IPS-15b (cell line): ENCODE measurements around the gene TTC39B.
"Not testable (repeated sequence)": the region's sequence is repeated elsewhere in the genome, so short reads cannot be mapped to it uniquely, and the experiment has no call there.

Experiments used
- H3K27me3 ChIP-seq: one replicate; pipeline ENCODE4 v1.6.1; 2013; ENCODE audit warnings: low read length; ENCODE audit not compliant: control insufficient read depth, insufficient read depth
- H3K36me3 ChIP-seq: one replicate; pipeline ENCODE4 v1.6.1; 2013; ENCODE audit warnings: low read length; ENCODE audit not compliant: control insufficient read depth, insufficient read depth
- H3K4me1 ChIP-seq: one replicate; pipeline ENCODE4 v1.6.1; 2013; ENCODE audit warnings: mild to moderate bottlenecking, low read length; ENCODE audit not compliant: control insufficient read depth, insufficient read depth
- H3K4me3 ChIP-seq: one replicate; pipeline ENCODE4 v1.5.1; 2013; ENCODE audit warnings: low read depth, low read length
- H3K9ac ChIP-seq: one replicate; pipeline ENCODE4 v1.6.1; 2013; ENCODE audit warnings: low read depth, mild to moderate bottlenecking, low read length
- H3K9me3 ChIP-seq: one replicate; pipeline ENCODE4 v1.6.1; 2013; ENCODE audit warnings: mild to moderate bottlenecking, low read length; ENCODE audit not compliant: control insufficient read depth, insufficient read depth

Gene TTC39B

DNA sequence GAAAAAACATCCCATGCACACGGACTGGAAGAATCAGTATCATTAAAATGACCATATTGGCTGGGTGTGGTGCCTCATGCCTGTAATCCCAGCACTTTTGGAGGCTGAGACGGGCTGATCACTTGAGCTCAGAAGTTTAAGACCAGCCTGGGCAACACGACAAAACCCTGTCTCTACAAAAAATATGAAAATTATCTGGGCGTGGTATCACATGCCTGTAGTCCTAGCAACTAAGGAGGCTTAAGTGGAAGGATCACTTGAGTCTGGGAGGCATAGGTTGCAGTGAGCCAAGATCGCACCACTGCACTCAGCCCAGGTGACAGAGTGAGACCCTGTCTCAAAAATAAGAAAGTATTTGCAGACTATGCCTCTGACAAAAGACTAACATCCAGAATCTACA, 68.4 kb downstream of the TTC39B start:
- H3K4me3 ChIP-seq, result no peak overlapping the region
- no peak overlapping the region for H3K9ac ChIP-seq
- no peaks in the 10 kb centered on the region for H3K36me3 ChIP-seq
- no peaks in the 10 kb centered on the region for H3K4me1 ChIP-seq
- H3K27me3 ChIP-seq, result no peaks in the 10 kb centered on the region
- no peaks in the 10 kb centered on the region for H3K9me3 ChIP-seq

DNA sequence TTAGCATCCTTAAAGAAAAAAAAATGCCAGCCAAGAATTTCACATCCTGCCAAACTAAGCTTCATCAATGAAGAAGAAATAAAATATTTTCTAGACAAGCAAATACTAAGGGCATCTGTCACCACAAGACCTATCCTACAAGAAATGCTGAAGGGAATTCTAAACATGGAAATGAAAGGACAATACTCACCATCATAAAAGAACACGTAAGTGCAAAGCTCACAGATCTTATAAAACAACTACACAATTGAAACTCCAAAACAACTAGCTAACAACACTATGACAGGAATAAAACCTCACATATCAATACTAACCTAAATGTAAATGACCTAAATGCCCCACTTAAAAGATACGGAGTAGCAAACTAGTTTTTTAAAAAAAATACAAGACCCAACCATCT, 71.4 kb downstream of the TTC39B start:
- Histone ChIP-seq H3K9ac (no peak overlapping the region), H3K9me3 (no peaks in the 10 kb centered on the region), H3K4me3 (no peak overlapping the region), H3K27me3 (no peaks in the 10 kb centered on the region), H3K4me1 (peaks cover 3% of the 10 kb centered on the region), H3K36me3 (no peaks in the 10 kb centered on the region)

DNA sequence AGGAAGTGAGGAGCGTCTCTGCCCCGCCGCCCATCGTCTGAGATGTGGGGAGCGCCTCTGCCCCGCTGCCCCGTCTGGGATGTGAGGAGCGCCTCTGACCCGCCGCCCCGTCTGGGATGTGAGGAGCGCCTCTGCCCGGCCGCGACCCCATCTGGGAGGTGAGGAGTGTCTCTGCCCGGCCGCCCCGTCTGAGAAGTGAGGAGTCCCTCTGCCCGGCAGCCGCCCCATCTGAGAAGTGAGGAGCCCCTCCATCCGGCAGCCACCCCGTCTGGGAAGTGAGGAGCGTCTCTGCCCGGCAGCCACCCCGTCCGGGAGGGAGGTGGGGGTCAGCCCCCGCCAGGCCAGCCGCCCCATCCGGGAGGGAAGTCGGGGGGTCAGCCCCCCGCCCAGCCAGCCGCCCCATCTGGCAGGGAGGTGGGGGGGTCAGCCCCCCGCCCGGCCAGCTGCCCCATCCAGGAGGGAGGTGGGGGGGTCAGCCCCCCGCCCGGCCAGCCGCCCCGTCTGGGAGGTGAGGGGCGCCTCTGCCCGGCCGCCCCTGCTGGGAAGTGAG, 73.0 kb downstream of the TTC39B start:
- H3K9me3 ChIP-seq, H3K9ac ChIP-seq, H3K27me3 ChIP-seq, H3K36me3 ChIP-seq, H3K4me3 ChIP-seq, H3K4me1 ChIP-seq: not testable (repeated sequence)

- not testable (repeated sequence) for H3K36me3 ChIP-seq, H3K9ac ChIP-seq, H3K27me3 ChIP-seq, H3K9me3 ChIP-seq, H3K4me3 ChIP-seq, H3K4me1 ChIP-seq
Measured at GRCh38 chr9:15232706-15233280, 74.2 kb downstream of the TTC39B start.

- Histone ChIP-seq H3K27me3 (no peaks in the 10 kb centered on the region), H3K4me3 (no peak overlapping the region), H3K9ac (no peak overlapping the region), H3K36me3 (no peaks in the 10 kb centered on the region), H3K9me3 (no peaks in the 10 kb centered on the region), H3K4me1 (peaks cover 3% of the 10 kb centered on the region)
Measured at GRCh38 chr9:15231788-15232635, 75.0 kb downstream of the TTC39B start.

GRCh38 chr9:15229409-15229808, 77.6 kb downstream of the TTC39B start:
- Histone ChIP-seq H3K36me3 (no peaks in the 10 kb centered on the region), H3K9me3 (no peaks in the 10 kb centered on the region), H3K4me1 (peaks cover 3% of the 10 kb centered on the region), H3K9ac (no peak overlapping the region), H3K4me3 (no peak overlapping the region), H3K27me3 (no peaks in the 10 kb centered on the region)

DNA sequence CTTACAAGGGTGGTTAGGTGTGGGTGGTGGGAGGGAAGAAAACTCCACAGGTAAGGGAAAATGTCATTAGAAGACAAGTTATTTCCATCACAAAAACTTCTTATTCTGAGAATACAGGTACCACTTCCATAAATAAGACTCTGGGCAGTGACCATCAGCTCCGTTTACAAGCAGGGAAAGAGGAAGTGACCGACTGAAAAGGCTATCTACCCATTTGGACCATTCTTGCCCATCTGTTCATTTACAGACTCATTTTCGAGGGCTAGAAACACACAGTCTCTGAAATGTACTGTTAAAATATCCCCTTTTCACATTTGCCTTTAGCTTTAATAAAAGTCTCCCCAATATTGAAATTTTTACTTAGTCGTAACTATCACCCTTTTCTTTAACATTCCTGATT, 79.5 kb downstream of the TTC39B start:
- Histone ChIP-seq H3K9ac (no peak overlapping the region), H3K27me3 (no peaks in the 10 kb centered on the region), H3K9me3 (no peaks in the 10 kb centered on the region), H3K4me3 (no peak overlapping the region), H3K4me1 (peaks cover 3% of the 10 kb centered on the region), H3K36me3 (no peaks in the 10 kb centered on the region)

- Histone ChIP-seq H3K36me3 (no peaks in the 10 kb centered on the region), H3K4me3 (no peak overlapping the region), H3K9me3 (no peaks in the 10 kb centered on the region), H3K4me1 (no peaks in the 10 kb centered on the region), H3K9ac (no peak overlapping the region), H3K27me3 (no peaks in the 10 kb centered on the region)
Measured at GRCh38 chr9:15225564-15226126, 81.4 kb downstream of the TTC39B start.

DNA sequence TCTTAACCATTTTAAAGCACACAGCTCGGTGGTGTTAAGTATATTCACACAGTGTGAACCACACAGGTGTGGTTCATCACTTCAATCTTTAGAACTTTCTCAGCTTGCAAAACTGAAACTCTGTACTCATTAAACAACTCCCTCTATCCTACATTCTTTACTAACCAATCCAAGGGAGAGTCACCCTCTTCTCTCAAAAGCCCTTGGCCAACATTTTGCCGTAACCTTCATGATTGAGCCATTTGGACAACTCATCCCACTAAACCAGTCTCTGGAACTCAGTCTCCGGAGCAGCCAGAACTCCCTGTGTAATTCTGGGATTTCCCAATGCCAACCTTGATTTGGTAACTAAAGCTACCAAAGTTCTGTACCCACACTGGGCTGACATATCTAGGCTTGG, 84.7 kb downstream of the TTC39B start:
- H3K4me3 ChIP-seq, result no peak overlapping the region
- H3K27me3 ChIP-seq, result no peaks in the 10 kb centered on the region
- H3K9ac ChIP-seq, result no peak overlapping the region
- no peaks in the 10 kb centered on the region for H3K9me3 ChIP-seq
- no peaks in the 10 kb centered on the region for H3K36me3 ChIP-seq
- H3K4me1 ChIP-seq, result no peaks in the 10 kb centered on the region

DNA sequence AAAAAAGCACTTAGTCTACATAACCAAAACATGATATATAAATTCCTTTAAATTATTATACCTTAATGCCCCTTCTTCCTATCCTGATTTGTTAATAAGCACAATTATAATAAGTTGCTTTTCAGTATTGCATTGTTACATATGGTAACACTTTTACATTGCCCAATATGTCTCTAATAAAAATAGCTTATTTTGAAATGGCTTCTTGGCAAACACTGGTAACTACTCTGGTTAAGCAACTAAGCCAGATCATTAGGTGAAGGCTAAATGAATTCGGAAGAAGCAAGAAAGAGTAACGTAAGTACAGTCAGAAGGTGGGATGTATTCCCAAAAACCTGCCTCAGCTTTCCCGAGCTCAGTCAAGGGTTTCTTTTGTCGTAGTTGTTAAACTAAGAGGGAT, 85.3 kb downstream of the TTC39B start:
- Histone ChIP-seq H3K4me1 (no peaks in the 10 kb centered on the region), H3K36me3 (no peaks in the 10 kb centered on the region), H3K4me3 (no peak overlapping the region)

GRCh38 chr9:15220658-15221318, 86.2 kb downstream of the TTC39B start:
- Histone ChIP-seq H3K9ac (no peak overlapping the region), H3K4me1 (no peaks in the 10 kb centered on the region), H3K27me3 (no peaks in the 10 kb centered on the region), H3K36me3 (no peaks in the 10 kb centered on the region), H3K4me3 (no peak overlapping the region), H3K9me3 (no peaks in the 10 kb centered on the region)

More for the DNA sequence above, 85.3 kb downstream of the TTC39B start:
- no peaks in the 10 kb centered on the region for H3K9me3 ChIP-seq
- no peaks in the 10 kb centered on the region for H3K27me3 ChIP-seq
- no peak overlapping the region for H3K9ac ChIP-seq
